Epidermal melanocyte (primary cell): ENCODE results near the gene ABI1.
"Not testable (repeated sequence)": the region's sequence is repeated elsewhere in the genome, so short reads cannot be mapped to it uniquely, and the experiment has no call there.

Experiments
- DNase-seq: peaks from one replicate; pipeline ENCODE4 v3.0.0; 2011; ENCODE audit warnings: low spot score; ENCODE audit not compliant: insufficient read length

The ABI1 gene

DNA sequence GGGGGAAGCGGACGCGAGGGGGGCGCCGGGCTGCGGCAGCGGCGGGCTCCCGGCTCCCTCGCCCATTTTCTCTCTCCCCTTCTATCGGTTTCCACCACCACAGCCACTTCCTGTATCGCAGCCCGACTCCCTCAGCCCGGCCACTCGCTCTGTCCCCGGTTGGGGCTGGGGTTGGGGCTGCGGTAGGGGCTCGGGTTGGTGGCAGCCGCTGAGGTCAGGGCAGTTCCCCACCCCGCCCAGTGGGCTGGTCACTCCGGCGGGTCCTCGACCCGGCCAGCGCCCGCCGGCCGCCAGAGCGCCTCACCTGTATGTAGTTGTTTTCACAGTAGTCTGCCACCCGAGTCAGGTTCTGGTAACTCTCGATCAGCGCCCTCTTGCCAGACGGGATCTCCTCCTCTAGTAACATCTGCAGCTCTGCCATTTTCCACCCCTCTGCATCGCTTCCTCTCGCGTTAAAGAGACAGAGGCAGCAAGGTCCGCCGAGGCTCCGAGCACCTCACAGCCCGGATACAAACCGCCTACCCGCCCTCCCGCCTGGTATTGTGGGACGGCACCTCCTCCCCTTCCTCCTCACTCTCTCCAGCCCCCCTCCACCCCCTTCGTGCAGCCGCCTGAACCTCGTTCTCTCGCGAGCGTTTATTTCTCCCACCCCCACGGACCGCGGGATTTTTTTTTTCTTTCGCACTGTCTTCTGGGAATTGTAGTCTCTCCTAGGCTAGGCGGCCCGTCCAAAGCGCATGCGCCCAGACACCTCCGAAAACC is at the start of gene ABI1:
Gene ABI1 (minus strand): TSS at position 516 of the 762 bp plus-strand sequence. CDS start 95 bp downstream, at position 421.
- peak; percentile 74 for DNase-seq

GRCh38 chr10:26909753-26910152 is 49.0 kb upstream of the ABI1 start:
- DNase-seq: no peak

DNA sequence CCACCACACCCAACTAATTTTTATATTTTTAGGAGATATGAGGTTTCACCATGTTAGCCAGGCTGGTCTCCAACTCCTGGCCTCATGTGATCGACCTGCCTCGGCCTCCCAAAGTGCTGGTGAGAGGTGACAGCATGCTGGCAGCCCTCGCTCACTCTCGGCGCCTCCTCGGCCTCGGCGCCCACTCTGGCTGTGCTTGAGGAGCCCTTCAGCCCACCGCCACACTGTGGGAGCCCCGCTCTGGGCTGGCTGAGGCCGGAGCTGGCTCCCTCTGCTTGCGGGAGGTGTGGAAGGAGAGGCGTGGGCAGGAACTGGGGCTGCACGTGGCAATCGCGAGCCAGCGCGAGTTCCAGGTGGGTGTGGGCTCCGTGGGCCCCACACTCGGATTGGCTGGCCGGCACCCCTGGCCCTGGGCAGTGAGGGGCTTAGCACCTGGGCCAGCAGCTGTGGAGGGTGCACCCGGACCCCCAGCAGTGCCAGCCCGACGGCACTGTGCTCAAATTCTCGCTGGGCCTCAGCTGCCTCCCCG is 44.6 kb upstream of the ABI1 start:
- not testable (repeated sequence) for DNase-seq

DNA sequence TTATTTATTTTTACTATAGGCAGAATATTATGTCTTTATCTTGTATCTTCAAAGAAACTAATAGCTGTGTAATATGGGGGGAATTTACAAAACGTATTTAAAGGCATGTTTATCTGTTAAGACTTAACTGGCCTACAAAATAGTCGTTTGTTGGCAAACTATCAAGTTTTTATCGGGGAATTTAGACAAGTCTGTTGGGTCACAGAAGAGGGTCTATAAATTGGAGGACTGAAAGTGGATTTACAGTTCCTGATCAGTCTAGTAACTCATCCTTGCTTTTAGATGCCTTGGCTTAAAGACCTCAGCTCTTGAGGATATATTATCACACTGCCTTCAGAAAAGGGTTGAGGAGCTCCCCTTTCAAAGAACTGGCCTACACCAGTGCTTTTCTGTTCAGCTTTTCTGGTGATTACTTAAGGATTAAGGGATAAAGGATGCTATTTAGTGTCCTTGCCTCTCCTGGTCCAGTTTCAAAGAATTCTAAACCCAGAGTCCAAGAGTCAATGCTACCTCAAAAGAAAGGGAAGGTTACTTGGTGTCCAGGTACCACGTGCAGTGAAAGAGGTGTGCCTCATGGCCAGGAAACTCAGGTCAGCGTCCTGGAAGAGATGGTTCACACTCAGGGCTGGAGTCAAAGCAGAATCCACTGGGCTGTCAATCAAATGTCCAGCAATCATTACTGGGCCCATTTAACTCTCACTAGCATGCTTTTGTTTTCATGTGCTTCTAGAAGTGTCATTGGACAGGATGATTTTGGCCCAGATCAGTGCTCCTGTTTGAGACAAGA is 42.9 kb upstream of the ABI1 start:
- DNase-seq: no peak

GRCh38 chr10:26892306-26892923 is 31.7 kb upstream of the ABI1 start:
- not testable (repeated sequence) for DNase-seq

- no peak for DNase-seq
Measured at GRCh38 chr10:26890956-26891355, 30.2 kb upstream of the ABI1 start.

DNA sequence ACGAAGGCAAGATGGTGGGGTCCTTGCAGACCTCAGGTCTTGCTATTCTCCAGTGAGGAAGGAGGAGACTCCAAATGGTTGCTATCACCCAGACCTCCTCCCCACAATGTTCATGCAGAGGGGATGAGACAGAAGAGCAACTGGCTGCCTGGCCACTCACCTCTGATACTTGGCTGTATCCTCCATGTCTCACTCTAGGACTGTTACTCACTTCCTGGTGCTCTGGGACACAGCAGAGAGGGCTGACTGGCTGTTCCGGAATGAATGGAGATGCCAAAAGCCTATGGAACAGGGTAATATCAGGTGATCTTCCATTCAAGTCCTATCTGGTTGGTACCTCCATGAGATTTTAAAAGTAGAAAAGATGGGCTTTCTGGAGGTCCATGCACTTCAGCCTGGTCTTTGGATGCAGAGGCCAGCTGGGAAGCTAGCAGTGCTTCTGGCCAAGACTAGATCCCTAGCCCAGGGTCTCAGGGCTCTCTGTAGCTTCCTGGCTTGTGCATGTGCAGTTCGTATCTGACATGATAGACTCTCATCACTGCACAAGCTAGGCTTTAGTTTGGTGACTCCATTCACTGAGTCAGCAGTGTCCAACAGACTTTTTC is 27.0 kb upstream of the ABI1 start:
- DNase-seq: no peak

DNA sequence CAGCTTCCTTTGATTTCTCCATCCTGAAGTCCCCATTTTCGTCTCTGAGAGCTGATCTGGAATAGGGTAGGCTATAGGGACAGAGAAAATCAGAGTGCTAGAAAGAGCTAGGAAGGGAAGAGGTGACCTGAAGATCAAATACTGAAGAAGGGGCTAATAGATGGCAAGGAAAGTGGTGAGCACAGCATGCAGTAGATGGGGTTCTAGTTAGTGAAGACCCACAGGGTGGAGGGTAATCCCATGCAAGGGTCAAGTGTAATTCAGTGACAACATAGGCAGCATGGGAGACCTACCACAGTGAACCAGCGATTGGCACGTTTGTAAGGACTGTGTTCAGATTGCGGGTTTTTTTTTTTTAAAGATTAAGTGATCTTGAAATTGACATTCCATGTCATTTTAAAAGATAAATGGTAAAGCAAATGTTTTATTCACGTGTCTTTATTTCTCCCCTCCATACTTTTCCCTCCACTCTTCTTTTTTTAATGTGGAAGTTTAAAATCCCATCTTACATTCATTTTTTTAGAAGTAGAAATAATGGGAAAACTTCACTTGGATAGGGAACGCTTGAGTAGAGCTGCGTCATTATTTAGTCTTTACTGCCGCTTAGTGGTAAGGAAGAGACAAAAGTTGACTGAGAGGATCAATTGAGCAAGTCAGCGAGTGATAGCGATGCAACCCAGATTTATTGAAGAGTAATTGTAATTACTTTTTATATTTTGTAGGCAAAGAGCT is 21.0 kb upstream of the ABI1 start:
- DNase-seq: peak; percentile 60

- DNase-seq: no peak
Measured at GRCh38 chr10:26879744-26880143, 19.0 kb upstream of the ABI1 start.

GRCh38 chr10:26870766-26871165 is 10.0 kb upstream of the ABI1 start:
- DNase-seq: no peak

DNA sequence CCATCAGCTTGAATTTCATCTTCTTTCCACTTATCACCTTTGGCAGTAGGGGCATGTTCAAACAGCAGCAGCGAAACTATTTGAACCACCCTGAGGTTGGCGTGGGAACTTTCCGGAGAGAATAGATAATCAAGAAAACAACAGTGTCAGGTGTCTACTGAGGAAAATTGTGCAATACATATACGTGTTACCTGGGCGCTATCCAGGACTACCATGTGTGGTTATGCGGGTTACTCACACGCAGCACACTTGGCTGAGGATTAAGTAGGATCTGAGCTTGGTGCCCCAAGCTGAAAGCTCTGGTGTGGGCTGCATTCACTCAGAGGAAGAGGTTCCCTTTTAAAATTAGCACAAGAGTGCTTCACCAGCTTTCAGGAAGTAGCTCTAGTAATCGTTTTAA is 8.8 kb upstream of the ABI1 start:
- no peak for DNase-seq

GRCh38 chr10:26863351-26864076 is 2.8 kb upstream of the ABI1 start:
- no peak for DNase-seq

GRCh38 chr10:26861205-26861998 is 644 bp upstream of the ABI1 start:
- DNase-seq: no peak

GRCh38 chr10:26860102-26860442 is 686 bp downstream of the ABI1 start:
- peak; percentile 39 for DNase-seq

GRCh38 chr10:26859241-26860101 is 1.3 kb downstream of the ABI1 start:
- DNase-seq: no peak

GRCh38 chr10:26858707-26859034 is 2.1 kb downstream of the ABI1 start:
- no peak for DNase-seq

- DNase-seq: no peak
Measured at GRCh38 chr10:26857991-26858706, 2.6 kb downstream of the ABI1 start.

DNA sequence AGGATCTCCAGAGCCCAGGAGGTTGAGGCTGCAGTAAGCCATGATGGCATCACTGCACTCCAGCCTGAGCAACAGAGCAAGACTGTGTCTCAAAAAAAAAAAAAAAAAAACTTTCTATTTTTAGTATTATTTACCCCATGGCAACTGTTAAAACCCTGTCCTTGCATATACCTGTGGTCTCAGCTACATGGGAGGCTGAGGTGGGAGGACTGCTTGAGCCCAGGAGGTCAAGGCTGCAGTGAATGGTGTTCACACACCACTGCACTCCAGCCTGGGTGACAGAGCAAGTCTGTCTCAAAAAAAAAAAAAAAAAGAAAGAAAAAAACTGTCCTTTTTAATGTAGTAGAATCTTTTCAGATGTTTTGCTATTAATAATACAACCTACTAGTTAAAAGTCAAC is 3.2 kb downstream of the ABI1 start:
- not testable (repeated sequence) for DNase-seq
